ENCODE results near the gene REC114. TPM values are rescaled to one million over a fixed set of nuclear protein-coding genes. Genes with fewer than 3 reads are reported as not detected.

REC114 gene
- total and polyA plus RNA-seq, 2 experiments from 2014 or later: not detected

- H3K27ac Mint-ChIP-seq: no peak overlapping the region
- H3K4me1 Mint-ChIP-seq: peaks cover 26% of the 10 kb centered on the region
- Histone ChIP-seq H3K4me1 (ENCODE audit: insufficient read depth) (peaks cover 32% of the 10 kb centered on the region), H3K79me2 (replicated peaks; ENCODE audit: insufficient read depth) (no peaks in the 10 kb centered on the region), H3F3A (replicated peaks; ENCODE audit: low read depth) (no peaks in the 10 kb centered on the region), H3K36me3 (ENCODE audit: insufficient read depth) (no peaks in the 10 kb centered on the region), H3K4me2 (no peak overlapping the region), H2AFZ (no peak overlapping the region), H4K20me1 (replicated peaks; ENCODE audit: insufficient read depth) (no peaks in the 10 kb centered on the region), H3K27ac (ENCODE audit: low read depth) (no peak overlapping the region), H3K4me3 (no peak overlapping the region), H3K27me3 (ENCODE audit: insufficient read depth) (no peaks in the 10 kb centered on the region), H3K9me2 (ENCODE audit: insufficient read depth) (no peaks in the 10 kb centered on the region)
- H3K4me3 Mint-ChIP-seq: no peak overlapping the region
- DNase-seq (ENCODE audit: low spot score) (no peak), ATAC-seq (no peak)
- TF ChIP-seq EZH2 (IDR thresholded peaks at IDR 0.05; ENCODE audit: low read depth, unreplicated experiment) (no peak), CTCF (conservative IDR thresholded peaks at IDR 0.05; ENCODE audit: low read depth in 2 of 2) (no peak), ZNF114 (CRISPR knock-in tag; IDR thresholded peaks at IDR 0.05) (no peak), EZH2phosphoT487 (IDR thresholded peaks at IDR 0.05; ENCODE audit: unreplicated experiment) (no peak), NANOG (IDR thresholded peaks at IDR 0.05; ENCODE audit: borderline replicate concordance) (no peak), CREB1 (CRISPR knock-in tag; IDR thresholded peaks at IDR 0.05; ENCODE audit: low read depth) (no peak), POLR2AphosphoS5 (IDR thresholded peaks at IDR 0.05; ENCODE audit: low read depth) (no peak), JUNB (IDR thresholded peaks at IDR 0.05; ENCODE audit: unreplicated experiment) (no peak), ZNF331 (CRISPR knock-in tag; IDR thresholded peaks at IDR 0.05; ENCODE audit: low read depth) (no peak), STAT1 (IDR thresholded peaks at IDR 0.05; ENCODE audit: unreplicated experiment) (no peak), ETS1 (IDR thresholded peaks at IDR 0.05) (no peak), ZNF462 (CRISPR knock-in tag; IDR thresholded peaks at IDR 0.05) (no peak), REST (IDR thresholded peaks at IDR 0.05; ENCODE audit: unreplicated experiment) (no peak)
- H3K27me3 Mint-ChIP-seq (ENCODE audit: insufficient read depth, low read depth, poor library complexity): no peaks in the 10 kb centered on the region
- H3K36me3 Mint-ChIP-seq (ENCODE audit: low read depth): peaks cover 5% of the 10 kb centered on the region; the same call in 1 of the 3 replicates
- H3K9me3 Mint-ChIP-seq: no peaks in the 10 kb centered on the region; the same call in 2 of the 3 replicates
Measured at GRCh38 chr15:73518876-73519733, 76.1 kb downstream of the REC114 start.
